ENCODE data around the gene RBM6. TPM values are rescaled to one million over a fixed set of nuclear protein-coding genes. Genes with fewer than 3 reads are reported as not detected.

The RBM6 gene, protein sequence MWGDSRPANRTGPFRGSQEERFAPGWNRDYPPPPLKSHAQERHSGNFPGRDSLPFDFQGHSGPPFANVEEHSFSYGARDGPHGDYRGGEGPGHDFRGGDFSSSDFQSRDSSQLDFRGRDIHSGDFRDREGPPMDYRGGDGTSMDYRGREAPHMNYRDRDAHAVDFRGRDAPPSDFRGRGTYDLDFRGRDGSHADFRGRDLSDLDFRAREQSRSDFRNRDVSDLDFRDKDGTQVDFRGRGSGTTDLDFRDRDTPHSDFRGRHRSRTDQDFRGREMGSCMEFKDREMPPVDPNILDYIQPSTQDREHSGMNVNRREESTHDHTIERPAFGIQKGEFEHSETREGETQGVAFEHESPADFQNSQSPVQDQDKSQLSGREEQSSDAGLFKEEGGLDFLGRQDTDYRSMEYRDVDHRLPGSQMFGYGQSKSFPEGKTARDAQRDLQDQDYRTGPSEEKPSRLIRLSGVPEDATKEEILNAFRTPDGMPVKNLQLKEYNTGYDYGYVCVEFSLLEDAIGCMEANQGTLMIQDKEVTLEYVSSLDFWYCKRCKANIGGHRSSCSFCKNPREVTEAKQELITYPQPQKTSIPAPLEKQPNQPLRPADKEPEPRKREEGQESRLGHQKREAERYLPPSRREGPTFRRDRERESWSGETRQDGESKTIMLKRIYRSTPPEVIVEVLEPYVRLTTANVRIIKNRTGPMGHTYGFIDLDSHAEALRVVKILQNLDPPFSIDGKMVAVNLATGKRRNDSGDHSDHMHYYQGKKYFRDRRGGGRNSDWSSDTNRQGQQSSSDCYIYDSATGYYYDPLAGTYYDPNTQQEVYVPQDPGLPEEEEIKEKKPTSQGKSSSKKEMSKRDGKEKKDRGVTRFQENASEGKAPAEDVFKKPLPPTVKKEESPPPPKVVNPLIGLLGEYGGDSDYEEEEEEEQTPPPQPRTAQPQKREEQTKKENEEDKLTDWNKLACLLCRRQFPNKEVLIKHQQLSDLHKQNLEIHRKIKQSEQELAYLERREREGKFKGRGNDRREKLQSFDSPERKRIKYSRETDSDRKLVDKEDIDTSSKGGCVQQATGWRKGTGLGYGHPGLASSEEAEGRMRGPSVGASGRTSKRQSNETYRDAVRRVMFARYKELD
- polyA plus RNA-seq (2011; rRNA removed): 48.4 and 62.8 TPM in 2 replicates
- 27.0 and 27.8 TPM in 2 replicates for polyA minus RNA-seq (2011; rRNA and poly(A)+ RNA removed)

DNA sequence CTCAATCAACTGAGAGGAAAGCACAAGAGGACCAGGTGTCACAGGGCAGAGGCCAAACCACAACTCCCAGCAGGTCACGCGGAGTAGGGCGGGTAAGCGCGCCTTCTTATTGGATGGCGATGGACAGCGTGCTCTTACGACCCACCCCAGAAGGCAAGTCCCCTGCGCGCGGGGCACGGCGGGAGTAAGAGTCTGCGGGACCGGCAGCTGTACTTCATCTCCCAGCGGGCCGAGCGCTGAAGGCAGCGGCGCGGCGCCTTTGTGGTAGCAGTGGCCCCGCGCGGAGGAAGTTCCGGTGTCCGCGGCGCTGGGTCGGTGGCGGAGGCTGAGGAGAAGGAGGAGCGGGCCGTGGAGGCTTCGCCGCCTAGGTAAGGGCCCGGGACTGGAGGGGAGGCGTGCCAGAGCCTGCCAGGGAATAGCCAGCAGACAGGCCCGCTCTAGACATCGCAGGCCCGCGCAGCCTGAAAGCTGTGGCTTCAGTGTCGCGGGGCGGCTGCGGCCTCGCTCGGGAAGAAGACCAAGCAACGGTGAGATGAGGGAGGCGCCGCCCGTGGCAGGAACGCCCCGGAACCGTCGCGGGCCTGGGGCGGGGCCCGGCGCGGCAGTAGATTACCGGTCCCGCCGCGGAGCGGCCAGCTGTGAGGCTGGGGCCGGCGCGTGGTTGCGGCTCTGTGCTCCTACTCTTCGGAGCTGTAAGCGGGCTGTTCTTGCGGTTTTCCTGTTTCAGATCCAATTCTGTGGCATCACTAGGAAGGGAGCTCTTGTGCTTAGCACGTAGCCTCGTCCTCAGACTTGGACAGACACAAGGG, at the start of gene RBM6:
TSS of gene RBM6 (plus strand) at position 293 of the 809 bp plus-strand sequence. CDS start 22,492 bp downstream, outside the sequence.
- Histone ChIP-seq H3K9me3 (ENCODE audit: control insufficient read depth, insufficient read depth, low read length) (no peaks in the 10 kb centered on the region; the same call in 1 of the 2 replicates), H3K27me3 (ENCODE audit: control insufficient read depth, insufficient read depth, low read length) (no peaks in the 10 kb centered on the region), H3K27ac (ENCODE audit: low read depth, low read length) (peak within 1 kb of the TSS; percentile 98), H3K4me3 (ENCODE audit: low read depth, low read length) (peak within 1 kb of the TSS; percentile 91)
- POLR2A ChIA-PET: interaction anchor here (0.6 to 2.0 kb wide), 13 partner anchors 10 to 240 kb away, joined by 3 to 24 read pairs (median 5); partner anchors contain the start of genes MON1A and UBA7
- CTCF ChIA-PET: interaction anchor here (0.5 to 0.7 kb wide), 2 partner anchors 13 to 184 kb away, joined by 3 to 8 read pairs; no protein-coding TSS in a partner anchor
- peak; percentile 94 for DNase-seq (ENCODE audit: low read depth, low spot score)
- TF ChIP-seq, protein P1, sequence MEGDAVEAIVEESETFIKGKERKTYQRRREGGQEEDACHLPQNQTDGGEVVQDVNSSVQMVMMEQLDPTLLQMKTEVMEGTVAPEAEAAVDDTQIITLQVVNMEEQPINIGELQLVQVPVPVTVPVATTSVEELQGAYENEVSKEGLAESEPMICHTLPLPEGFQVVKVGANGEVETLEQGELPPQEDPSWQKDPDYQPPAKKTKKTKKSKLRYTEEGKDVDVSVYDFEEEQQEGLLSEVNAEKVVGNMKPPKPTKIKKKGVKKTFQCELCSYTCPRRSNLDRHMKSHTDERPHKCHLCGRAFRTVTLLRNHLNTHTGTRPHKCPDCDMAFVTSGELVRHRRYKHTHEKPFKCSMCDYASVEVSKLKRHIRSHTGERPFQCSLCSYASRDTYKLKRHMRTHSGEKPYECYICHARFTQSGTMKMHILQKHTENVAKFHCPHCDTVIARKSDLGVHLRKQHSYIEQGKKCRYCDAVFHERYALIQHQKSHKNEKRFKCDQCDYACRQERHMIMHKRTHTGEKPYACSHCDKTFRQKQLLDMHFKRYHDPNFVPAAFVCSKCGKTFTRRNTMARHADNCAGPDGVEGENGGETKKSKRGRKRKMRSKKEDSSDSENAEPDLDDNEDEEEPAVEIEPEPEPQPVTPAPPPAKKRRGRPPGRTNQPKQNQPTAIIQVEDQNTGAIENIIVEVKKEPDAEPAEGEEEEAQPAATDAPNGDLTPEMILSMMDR (IDR thresholded peaks at IDR 0.05; ENCODE audit: low read depth, low read length): no peak

DNA sequence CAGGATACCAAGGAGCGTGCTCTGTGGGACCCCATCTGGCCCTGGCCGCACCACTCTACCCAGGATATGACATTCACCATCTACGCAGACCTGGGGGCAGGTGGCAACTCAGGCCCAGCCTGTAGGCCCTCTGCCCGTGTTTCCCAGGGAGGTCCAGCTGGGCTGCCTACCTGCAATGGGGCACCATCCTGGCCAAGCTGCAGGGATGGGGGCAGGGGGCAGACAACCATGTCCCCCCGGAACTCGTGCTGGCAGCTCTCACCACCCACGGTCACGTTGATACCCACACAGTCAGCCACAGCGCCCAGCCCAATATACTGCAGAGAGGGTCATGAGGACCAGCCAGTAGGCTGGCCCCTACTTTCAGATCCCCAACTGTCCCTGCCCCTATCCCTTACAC, 44.2 kb upstream of the RBM6 start:
- TF ChIP-seq, protein P1 (IDR thresholded peaks at IDR 0.05; ENCODE audit: low read depth, low read length): no peak
- no peaks in the 10 kb centered on the region for H3K9me3 ChIP-seq (ENCODE audit: control insufficient read depth, insufficient read depth, low read length)
- ChIA-PET CTCF (no interaction called here), POLR2A (no interaction called here)
- no peak overlapping the region for H3K4me3 ChIP-seq (ENCODE audit: low read depth, low read length)
- DNase-seq (ENCODE audit: low read depth, low spot score): no peak
- H3K27me3 ChIP-seq (ENCODE audit: control insufficient read depth, insufficient read depth, low read length): no peaks in the 10 kb centered on the region
- H3K27ac ChIP-seq (ENCODE audit: low read depth, low read length): no peak overlapping the region

DNA sequence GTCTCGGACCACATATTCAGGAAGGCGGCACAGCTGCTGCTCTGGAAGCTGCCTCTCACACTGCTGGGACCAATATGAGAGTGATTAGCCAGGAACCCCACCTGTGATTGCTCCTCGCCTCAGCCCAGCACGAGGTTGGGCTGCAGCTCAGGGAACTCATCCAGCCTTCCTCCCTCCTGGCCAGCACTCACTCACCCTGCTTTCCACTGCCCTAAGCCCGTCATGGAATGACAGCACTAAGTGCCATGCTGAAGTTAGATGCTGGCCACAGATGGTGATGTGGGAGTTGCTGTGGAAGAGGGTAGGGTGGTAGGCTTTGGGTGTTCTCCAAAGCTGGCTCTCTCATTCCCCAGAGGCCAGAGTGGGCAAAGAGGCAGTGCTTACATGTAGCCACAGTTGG, 43.6 kb upstream of the RBM6 start:
- TF ChIP-seq, protein P1 (IDR thresholded peaks at IDR 0.05; ENCODE audit: low read depth, low read length): no peak
- Histone ChIP-seq H3K4me3 (ENCODE audit: low read depth, low read length) (no peak overlapping the region), H3K9me3 (ENCODE audit: control insufficient read depth, insufficient read depth, low read length) (no peaks in the 10 kb centered on the region), H3K27ac (ENCODE audit: low read depth, low read length) (no peak overlapping the region), H3K27me3 (ENCODE audit: control insufficient read depth, insufficient read depth, low read length) (no peaks in the 10 kb centered on the region)
- no peak for DNase-seq (ENCODE audit: low read depth, low spot score)
- ChIA-PET CTCF (no interaction called here), POLR2A (no interaction called here)

DNA sequence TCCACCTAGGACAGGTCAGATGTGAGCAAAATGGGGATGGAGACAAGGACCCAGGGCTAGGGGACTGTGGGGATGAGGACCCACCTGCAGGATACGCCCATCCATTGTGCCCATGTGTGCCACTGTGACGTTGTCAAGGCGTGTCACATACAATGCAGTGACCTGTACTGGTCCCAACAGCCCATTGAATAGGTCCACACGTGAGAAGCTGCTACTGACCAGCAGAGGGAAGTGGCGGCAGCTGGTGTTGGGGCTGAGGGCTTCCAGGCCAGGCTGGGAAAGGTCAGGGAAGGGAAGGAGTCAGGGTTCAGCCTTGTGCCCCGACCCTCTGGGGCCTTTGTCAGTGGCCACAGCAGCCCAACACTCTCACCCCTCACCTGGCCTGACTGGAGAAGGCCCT, 41.0 kb upstream of the RBM6 start:
- no peak overlapping the region for H3K4me3 ChIP-seq (ENCODE audit: low read depth, low read length)
- no peaks in the 10 kb centered on the region; the same call in 1 of the 2 replicates for H3K9me3 ChIP-seq (ENCODE audit: control insufficient read depth, insufficient read depth, low read length)
- no peak for DNase-seq (ENCODE audit: low read depth, low spot score)
- H3K27me3 ChIP-seq (ENCODE audit: control insufficient read depth, insufficient read depth, low read length): no peaks in the 10 kb centered on the region
- TF ChIP-seq, protein P1 (IDR thresholded peaks at IDR 0.05; ENCODE audit: low read depth, low read length): no peak
- POLR2A ChIA-PET: no interaction called here
- CTCF ChIA-PET: interaction anchor here (0.5 kb wide), 1 partner anchor 96 kb away, joined by 4 read pairs; the partner anchor contains the start of gene INKA1
- H3K27ac ChIP-seq (ENCODE audit: low read depth, low read length): no peak overlapping the region

Measured in AG04450 (cell line).